CD4-positive, alpha-beta T cell treated with Interleukin-15 for 1 hour (primary cell): Measurements from ENCODE around the gene PSTPIP1.
A peak's percentile ranks its signal among the peaks of the same experiment; 100 is the strongest.

Source experiments
- DNase-seq: peaks from one replicate; pipeline ENCODE4 v3.0.0-alpha.2; 2020

Gene PSTPIP1

GRCh38 chr15:77020348-77021087, 25.6 kb downstream of the PSTPIP1 start:
- DNase-seq = no peak

- no peak for DNase-seq
Measured at GRCh38 chr15:77021088-77021481, 26.2 kb downstream of the PSTPIP1 start.

GRCh38 chr15:77021803-77022381, 27.0 kb downstream of the PSTPIP1 start:
- DNase-seq = no peak

- DNase-seq = no peak
Measured at GRCh38 chr15:77022646-77023575, 28.0 kb downstream of the PSTPIP1 start.

- DNase-seq = no peak
Measured at GRCh38 chr15:77023576-77024272, 28.8 kb downstream of the PSTPIP1 start.

GRCh38 chr15:77024273-77025082, 29.6 kb downstream of the PSTPIP1 start:
- DNase-seq = peak; percentile 49

GRCh38 chr15:77025083-77025901, 30.4 kb downstream of the PSTPIP1 start:
- no peak for DNase-seq

GRCh38 chr15:77025941-77026411, 31.1 kb downstream of the PSTPIP1 start:
- DNase-seq = no peak

- DNase-seq = no peak
Measured at GRCh38 chr15:77026501-77027110, 31.7 kb downstream of the PSTPIP1 start.

GRCh38 chr15:77027111-77027696, 32.3 kb downstream of the PSTPIP1 start:
- no peak for DNase-seq

- no peak for DNase-seq
Measured at GRCh38 chr15:77027697-77028450, 32.9 kb downstream of the PSTPIP1 start.

- DNase-seq = no peak
Measured at GRCh38 chr15:77028451-77029165, 33.7 kb downstream of the PSTPIP1 start.

- no peak for DNase-seq
Measured at GRCh38 chr15:77029166-77030047, 34.5 kb downstream of the PSTPIP1 start.

- no peak for DNase-seq
Measured at GRCh38 chr15:77030048-77030927, 35.4 kb downstream of the PSTPIP1 start.

GRCh38 chr15:77030928-77031375, 36.0 kb downstream of the PSTPIP1 start:
- no peak for DNase-seq

- DNase-seq = peak; percentile 54
Measured at GRCh38 chr15:77031376-77032050, 36.6 kb downstream of the PSTPIP1 start.
